HG02885 (cell line): ENCODE measurements around the gene HTR1E.
"Not testable (repeated sequence)": the region's sequence is repeated elsewhere in the genome, so short reads cannot be mapped to it uniquely, and the experiment has no call there.

ENCODE experiments used
- ATAC-seq: cut with Tn5 transposase; IDR thresholded peaks from one replicate; pipeline ENCODE4 v1.9.1; 2021; ENCODE audit warnings: mild to moderate bottlenecking; ENCODE audit not compliant: unreplicated experiment, poor library complexity

The HTR1E gene, protein sequence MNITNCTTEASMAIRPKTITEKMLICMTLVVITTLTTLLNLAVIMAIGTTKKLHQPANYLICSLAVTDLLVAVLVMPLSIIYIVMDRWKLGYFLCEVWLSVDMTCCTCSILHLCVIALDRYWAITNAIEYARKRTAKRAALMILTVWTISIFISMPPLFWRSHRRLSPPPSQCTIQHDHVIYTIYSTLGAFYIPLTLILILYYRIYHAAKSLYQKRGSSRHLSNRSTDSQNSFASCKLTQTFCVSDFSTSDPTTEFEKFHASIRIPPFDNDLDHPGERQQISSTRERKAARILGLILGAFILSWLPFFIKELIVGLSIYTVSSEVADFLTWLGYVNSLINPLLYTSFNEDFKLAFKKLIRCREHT

DNA sequence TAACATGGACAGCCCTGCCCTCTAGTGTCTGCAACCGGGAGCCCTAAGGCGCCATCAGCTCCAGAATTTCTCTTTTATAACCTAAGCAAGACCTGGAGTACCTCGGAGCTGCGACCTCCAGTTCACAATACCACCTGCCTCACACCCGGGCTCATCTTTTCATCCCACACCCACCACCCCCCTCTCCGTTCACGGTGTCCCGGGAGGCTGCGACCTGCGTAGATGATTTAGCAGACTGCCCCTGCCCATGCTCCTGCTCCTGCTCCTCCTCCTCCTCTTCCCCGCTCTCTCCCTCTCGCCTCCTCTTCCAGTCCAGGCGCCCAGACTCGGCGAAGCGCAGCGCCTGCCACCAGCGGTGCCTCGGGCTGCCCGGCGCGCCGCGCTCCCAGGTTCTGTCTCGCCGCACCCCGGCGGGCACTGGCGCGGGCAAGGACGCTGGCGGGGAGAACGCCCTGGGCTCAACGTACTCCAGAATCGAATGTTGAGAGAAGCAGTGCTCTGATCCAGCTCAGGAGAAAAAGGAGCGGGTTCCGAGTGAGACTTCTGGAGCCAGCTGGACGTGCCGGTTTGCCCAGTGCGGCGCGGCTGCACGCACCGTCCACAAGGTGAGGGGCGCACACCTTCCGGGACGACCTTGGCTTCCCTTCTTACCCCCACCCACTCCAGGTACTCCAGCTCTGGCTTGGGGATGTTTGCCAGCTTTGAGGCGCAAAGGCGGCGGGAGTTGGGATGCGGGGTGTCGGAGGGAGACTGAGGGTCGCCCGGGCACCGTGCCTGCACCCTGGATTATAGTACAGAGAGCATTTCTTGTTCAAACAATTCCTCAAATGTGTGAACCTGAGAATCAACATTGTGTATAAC lies at the start of gene HTR1E:
Gene HTR1E, plus strand, starts transcription at position 310 of the 861 bp plus-strand sequence. CDS start 77,807 bp downstream, outside the sequence.
- ATAC-seq: peak; percentile 81

DNA sequence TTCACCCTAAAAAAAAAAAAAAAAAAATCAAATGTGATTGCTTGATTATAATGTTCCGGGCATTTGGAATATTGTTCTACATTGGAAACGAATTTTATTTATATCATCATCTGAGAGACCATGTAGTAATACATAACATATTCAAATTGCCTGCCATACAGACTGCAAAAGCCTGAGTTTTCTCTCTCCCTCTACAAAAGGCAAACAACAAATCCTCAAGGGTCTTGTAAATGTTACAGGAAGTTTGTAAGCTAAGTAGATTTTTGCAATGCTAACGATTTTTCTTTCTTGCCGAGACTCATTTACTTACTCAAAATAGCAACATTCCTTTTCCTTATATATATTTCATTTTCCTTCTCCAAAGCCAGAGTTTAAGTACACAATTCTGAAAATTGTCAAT lies 49.0 kb upstream of the HTR1E start:
- ATAC-seq: no peak

DNA sequence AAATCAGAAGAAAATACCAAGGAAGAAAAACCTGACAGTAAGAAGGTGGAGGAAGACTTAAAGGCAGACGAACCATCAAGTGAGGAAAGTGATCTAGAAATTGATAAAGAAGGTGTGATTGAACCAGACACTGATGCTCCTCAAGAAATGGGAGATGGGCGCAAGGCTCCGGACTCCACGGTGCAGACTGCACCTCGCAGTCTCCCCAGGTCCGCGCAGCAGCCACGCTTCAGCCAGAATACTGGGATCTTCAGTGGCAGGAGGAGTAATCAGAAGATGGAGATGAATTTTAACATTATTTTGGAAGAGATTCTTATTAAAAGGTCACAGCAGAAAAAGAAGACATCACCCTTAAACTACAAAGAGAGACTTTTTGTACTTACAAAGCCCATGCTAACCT lies 40.1 kb upstream of the HTR1E start:
- not testable (repeated sequence) for ATAC-seq

DNA sequence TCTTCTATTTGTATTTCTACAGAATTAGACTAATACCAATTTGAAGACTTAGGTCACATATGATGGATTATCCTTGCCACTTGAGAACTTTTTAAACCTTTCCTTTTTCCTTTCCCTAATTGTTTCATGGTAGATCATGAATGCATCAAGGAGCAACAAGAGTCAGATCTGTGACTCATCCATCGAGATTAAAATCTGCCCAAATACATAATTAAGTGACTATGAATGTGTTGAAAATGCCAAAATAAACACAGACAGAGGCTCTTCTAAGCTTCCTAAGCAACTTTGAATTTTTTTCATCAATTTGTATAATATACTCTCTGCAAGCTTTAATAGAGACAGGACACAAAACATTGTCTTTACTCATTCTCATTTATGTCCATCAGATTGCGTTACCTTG lies 23.5 kb upstream of the HTR1E start:
- ATAC-seq: no peak

DNA sequence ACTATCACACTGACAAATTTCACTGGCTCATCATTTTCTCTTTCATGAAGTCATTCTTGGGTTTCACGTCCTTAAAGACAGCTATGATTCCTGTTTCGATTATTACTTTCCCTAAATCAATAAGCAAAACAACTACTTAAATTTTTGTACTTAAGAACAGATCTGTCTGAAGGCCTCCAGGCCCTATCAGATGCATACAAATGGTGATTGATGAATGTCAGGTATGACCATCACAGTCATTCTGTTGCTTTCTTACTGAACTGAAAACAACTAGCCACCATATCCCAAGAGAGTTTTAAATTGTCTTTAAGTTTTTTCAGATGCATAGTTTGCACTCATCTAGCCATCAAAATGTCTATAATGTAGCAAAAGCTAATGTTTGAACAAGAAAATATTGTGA lies 20.9 kb upstream of the HTR1E start:
- ATAC-seq: no peak

DNA sequence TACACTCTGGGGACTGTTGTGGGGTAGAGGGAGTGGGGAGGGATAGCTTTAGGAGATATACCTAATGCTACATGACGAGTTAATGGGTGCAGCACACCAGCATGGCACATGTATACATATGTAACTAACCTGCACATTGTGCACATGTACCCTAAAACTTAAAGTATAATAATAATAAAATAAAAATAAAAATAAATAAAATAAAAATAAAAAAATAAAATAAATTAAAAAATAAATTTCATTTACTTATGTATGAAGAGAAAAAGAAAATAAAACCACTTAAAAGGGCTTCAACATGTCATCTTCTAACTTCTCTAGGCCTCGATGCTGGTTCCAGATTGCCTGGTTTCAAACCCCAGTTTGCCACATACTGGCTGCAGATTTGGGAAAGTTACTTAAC lies 10.2 kb upstream of the HTR1E start:
- ATAC-seq: not testable (repeated sequence)

DNA sequence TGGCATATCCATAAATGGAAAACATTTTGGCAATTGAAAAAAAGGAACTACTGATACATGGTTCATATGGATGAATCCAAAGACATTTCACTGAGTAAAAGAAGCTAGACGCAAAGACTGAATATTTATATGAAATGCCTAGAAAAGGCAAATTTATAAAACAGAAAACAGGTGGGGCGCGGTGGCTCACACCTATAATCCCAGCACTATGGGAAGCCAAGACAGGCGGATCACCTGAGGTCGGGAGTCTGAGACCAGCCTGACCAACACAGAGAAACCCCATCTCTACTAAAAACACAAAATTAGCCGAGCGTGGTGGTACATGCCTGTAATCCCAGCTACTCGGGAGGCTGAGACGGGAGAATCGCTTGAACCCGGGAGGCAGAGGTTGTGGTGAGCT lies 9.5 kb upstream of the HTR1E start:
- ATAC-seq: not testable (repeated sequence)

DNA sequence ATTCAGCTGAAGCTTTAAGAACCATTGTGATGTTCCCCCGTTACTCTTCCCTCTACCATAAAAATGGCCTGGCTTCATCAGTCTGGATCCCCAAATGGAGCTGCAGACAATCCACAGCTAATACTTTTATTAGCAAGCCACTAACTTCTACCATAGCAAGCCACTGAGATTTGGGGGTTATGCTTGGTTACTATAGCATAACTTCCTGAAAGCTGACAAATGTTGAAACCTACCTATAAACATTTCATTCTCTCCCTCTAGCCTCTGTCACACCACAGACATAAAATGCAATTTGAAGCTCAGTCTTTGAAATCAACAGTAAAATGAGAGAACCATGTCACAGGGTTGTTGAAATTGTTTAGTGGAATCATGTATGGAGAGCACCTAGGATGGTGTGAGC lies 3.0 kb upstream of the HTR1E start:
- ATAC-seq: peak; percentile 50

DNA sequence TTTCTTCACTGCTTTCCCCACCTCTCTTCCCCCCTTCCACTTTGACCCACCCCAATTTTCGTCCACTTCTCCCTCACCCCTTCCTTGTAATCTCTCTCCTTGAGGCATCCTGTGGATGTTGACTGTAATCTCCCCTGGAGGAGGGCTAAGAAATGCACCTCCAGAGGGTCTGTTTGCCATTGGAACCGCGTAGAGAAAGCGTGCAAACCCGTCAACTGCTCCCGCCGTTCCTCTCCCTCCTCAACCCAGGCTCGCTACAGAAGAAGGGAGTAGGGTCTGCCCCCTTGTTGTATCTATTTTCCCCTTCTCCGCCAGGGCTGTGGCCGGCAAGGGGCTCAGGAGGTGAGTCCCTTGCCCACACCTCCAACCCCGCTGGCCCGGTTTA lies 502 bp upstream of the HTR1E start:
- ATAC-seq: peak; percentile 13

DNA sequence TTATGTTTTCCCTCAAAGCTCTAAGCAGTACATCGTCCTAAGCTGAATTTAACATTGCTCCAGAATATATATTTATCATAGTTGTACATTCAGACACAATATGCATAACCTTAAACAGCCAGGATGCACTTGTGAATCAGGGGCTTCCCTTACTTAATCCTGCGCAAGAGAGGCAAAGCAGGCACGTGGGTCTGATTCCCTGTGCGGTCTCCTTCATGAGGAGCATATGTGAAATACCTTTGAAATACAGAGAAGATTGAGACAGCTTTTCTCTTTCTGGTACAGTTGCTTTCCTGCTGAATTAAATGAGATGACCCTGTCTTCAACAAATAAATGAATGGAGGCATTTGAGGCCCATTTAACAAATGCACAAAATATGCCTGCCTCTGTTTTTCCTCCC lies 1.5 kb downstream of the HTR1E start:
- ATAC-seq: no peak

DNA sequence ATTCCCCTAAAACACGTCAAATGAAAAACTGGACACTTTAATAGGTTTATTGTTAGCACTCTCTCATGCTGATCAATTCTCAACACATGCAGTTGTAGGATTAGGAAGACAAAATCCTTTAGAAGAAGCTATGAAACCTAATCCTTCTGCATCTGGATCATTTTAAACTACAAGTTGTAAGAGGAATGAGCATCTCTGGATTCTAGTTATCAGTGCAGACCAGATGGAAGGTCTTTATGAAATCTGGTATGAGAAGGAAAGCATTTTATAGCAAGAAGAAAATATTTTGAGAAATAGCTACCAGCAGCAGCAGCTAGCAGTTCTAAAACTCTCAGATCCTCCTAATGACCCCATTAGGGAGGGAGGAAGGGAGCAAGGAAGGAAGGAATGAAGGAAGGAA lies 4.1 kb downstream of the HTR1E start:
- ATAC-seq: no peak

DNA sequence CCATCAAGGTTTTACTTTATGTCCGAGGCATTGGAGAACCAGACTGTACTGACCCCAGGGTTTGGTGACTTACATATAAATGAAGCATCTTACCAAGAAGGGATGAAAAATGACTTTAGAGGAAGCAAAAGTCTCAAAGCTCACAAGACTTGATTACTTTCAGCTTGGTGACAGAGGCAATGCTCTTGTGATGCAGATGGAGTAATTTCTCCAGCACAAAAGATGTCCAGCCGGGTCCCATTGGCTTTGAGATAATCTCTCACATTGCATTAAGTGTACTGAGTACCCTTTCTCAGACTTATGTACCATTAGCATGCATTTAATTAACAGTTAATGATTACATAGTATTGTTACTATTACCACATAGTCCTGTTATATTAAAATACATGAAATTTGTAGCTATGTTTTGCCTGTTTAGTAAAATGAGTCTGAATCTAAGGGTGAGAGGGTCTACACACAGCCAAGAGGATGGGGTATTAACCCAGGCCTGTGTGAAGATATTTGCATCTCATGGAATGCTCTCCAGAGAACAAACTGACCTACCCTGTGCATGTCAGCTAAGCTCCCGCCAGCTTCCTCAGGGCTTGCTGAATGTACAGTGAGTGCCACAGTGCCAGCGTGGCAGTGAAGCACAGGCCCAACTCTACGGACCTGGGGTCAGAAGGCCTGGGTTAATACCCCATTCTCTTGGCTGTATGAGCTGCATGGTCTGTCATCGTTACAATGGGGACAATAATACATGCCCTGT lies 5.6 kb downstream of the HTR1E start:
- ATAC-seq: no peak

DNA sequence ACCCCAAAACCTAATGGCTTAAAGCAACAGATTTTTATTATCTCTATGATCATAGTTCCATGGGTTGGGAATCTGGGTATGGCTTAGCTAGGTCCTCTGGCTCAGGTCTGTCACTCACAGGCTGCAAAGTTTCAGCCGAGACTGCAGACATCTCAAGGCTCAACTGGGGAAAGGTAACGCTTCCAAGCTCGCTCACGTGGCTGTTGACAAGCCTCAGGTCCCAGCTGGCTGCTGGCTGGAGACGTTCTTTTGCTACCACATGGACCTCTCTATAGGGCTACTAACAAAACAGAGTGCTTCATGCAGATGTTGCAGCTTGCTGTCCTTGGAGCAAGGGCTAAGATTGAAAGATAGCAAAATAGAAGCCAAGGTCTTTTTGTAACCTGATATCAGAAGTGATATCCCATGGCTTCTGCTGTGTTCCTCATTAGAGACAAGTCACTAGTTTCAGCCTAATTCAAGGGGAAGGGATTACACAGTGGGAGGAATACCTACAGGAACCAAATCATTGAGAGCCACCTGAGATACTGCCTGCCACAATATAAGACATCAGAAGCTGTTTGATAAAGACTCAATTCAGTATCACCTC lies 6.6 kb downstream of the HTR1E start:
- no peak for ATAC-seq

DNA sequence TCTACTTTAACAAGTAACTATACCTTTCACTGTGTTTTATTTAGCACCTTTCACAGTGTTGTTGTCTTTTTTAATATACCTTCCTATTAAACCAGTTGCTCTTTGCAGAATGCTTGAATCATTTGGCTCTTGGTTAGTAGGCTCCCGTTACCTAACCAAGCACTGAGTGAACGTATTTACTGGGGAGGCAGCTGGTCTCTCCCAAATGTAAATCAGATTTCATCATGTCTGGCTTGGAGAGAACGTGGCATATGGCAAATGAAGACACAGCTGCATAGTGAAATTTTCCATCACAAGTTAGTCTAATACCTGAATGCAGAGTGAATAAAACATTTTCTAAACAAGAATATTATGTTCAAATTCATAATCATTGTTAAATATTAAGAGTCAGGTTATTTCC lies 12.4 kb downstream of the HTR1E start:
- no peak for ATAC-seq

DNA sequence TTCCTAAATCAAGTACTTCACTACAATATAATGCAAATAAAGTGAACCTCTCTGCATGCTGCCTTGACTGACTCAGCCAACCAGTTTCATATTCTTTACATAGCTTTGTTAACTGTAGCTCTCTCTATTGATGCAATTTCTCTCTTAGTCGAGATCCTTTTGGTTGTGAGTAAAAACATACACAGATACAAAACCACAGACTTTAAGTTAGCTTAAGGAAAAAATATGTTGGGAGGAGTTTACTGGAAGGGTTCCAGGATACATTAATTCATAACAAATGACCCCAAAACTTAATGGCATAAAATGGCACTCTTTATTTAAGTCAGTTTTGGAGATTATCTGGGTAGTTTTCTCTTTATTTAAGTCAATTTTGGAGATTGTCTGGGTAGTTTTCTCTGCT lies 15.7 kb downstream of the HTR1E start:
- ATAC-seq: no peak

DNA sequence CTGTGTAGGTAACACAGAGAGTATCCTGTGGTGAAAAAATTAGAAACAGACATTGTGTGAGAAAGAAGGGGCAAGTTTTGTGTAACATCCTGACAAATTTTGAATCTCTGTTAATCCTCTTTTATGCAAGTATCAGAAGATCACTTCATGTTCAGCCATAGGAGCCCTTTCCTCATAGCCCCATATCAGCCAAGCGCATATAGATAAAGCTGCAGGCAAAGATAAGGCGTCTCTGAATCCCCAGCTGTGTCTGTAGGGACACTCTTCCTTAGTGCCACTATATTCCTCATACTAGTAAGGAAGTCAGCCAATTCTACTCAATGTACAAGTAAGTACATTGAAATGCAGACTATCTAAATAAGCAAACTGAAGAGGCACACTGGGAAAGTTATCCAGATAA lies 22.3 kb downstream of the HTR1E start:
- no peak for ATAC-seq

DNA sequence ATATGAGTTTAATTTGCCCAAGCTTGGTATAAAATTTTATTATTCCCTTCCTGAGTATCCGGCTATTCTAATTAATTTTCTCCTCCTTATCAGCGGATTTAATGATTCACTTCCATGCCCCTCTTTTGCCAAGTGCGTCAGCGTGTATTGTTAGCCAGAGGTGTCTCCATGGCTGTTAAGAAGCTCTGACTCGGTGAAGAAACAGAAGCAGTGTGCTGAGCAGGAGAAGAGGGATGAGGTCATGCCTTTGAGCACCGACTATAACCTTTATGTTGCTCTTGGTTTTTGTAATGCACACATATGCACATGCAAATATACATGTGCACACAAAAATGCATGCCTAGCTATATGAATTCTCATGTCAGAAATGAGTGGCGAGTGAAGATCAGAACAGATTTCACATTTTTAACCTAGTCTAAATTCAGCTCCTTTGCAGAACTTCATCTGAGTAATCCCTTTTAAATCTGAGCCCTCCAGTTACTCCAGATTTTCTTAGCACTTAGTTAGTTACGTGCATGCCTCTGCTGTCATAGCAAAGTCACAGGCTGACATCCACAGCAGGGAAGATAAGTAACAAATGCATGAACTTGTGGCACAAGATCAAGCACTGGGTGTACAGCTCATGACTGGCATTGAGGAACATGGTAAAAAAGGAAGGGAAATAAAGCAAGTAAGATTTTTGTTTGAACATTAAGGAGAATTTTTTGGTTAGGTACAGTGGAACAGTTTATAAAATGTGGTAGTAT lies 24.3 kb downstream of the HTR1E start:
- ATAC-seq: no peak

DNA sequence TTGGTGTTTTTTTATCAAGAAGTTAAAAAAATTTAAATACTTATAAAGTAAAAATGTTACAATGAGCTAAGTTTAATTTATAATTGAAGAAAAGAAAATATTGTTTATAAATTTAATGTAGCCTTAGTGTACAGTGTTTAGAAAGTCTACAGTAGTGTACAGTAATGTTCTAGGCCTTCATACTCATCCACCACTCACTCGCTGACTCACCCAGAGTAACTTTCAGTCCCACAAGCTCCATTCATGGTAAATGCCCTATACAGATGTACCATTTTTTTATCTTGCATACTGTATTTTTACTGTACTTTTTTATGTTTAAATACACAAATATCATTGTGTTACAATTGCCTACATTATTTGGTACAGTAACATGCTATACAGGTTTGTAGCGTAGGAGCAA lies 26.0 kb downstream of the HTR1E start:
- no peak for ATAC-seq

DNA sequence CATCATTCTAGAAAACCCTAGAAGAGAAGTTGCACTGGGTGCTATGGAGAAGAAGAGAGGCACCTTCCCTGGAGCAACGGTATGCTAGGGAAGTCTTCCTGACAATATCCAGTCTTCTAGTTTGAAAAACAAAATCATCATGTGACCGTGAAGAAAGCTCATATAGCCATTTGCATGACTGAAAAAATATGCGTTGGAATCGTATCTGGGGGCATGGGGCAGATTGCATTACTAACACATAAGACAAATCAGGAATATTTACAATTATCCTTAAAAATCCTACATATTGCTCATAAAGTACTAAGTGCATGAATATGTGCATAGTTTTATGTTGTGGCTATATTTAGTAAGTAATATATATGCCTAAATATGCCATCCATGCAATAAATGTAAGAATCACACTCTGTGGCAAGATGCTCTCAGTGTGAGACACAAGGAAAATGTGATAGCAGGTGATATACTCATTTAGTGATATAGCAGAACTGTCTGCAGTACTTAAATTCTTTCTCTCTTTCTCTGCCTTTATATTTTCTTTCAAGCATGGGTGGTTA lies 26.8 kb downstream of the HTR1E start:
- ATAC-seq: no peak

DNA sequence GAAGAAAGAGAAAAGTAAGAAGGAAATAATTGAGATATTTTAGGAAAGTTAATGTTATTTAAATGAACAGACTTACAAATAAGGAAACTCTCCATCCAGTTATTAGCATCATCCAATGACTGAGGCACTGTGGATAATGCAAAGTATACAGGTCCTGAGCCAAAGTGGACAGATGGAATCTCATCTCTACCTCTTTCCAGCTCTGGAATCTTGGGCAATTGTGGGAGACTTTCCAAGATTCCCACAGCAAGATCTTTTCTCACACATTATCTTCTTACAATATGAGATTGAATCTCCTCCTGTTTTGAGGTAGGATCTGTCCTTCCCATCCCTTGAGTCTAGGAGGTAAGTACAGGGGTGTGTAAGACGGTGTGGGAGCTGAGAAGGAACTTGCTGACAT lies 28.9 kb downstream of the HTR1E start:
- ATAC-seq: no peak
